Keratinocyte (primary cell): ENCODE measurements around the gene ROR2. TPM values are rescaled to one million over a fixed set of nuclear protein-coding genes. Genes with fewer than 3 reads are reported as not detected.

Experiments used
- DNase-seq: peaks from one replicate; pipeline ENCODE4 v3.0.0-alpha.2; 2011; ENCODE audit warnings: low read depth, missing footprints, low spot score
- FAIRE-seq: peaks from 2 replicates; lab custom pipeline; 2011; peaks lifted over from hg19 to GRCh38; lab: Jason Lieb, UNC
- H2AFZ ChIP-seq: 2 replicates; pipeline ENCODE4 v1.6.0; 2012; ENCODE audit warnings: low read length, control low read depth, inconsistent platforms; ENCODE audit not compliant: control insufficient read depth
- H3K27ac ChIP-seq: 2 replicates; pipeline ENCODE4 v1.5.1; 2011; ENCODE audit warnings: low read length; ENCODE audit not compliant: control insufficient read depth, insufficient read depth
- H3K27me3 ChIP-seq: 3 replicates; pipeline ENCODE4 v1.6.0; 2011; ENCODE audit warnings: low read length; ENCODE audit not compliant: control insufficient read depth, insufficient read depth; ENCODE audit errors: extremely low read depth
- H3K36me3 ChIP-seq, 2 experiments: 2 replicates in 1 of 2; 3 replicates in 1 of 2; pipeline ENCODE4 v1.5.1; 2011; ENCODE audit warnings: low read length in 2 of 2, mild to moderate bottlenecking in 1 of 2; ENCODE audit not compliant: control insufficient read depth in 2 of 2, insufficient read depth in 2 of 2; ENCODE audit errors: extremely low read depth in 1 of 2
- H3K4me1 ChIP-seq: 3 replicates; pipeline ENCODE4 v1.5.1; 2011; ENCODE audit warnings: low read length; ENCODE audit not compliant: control insufficient read depth, insufficient read depth; ENCODE audit errors: extremely low read depth
- H3K4me2 ChIP-seq: 3 replicates; pipeline ENCODE4 v1.6.0; 2011; ENCODE audit warnings: low read depth, low read length; ENCODE audit not compliant: control insufficient read depth, insufficient read depth; ENCODE audit errors: extremely low read depth
- H3K4me3 ChIP-seq, 3 experiments: fragments of 200-600 bp in 1 of 3; sonication (generic) in 1 of 3; 2 replicates in 2 of 3; 3 replicates in 1 of 3; pipeline ENCODE4 v1.5.1; 2011 to 2016; ENCODE audit warnings: low read length in 3 of 3, mild to moderate bottlenecking in 3 of 3, control low read depth in 2 of 3, inconsistent platforms in 1 of 3, low read depth in 1 of 3, mixed read lengths in 1 of 3, mixed run types in 1 of 3, moderate library complexity in 1 of 3; ENCODE audit not compliant: control insufficient read depth in 2 of 3, insufficient read depth in 2 of 3; ENCODE audit errors: extremely low read depth in 1 of 3
- H3K79me2 ChIP-seq: 2 replicates; pipeline ENCODE4 v1.6.0; 2012; ENCODE audit warnings: low read length; ENCODE audit not compliant: control insufficient read depth, insufficient read depth
- H3K9ac ChIP-seq: 3 replicates; pipeline ENCODE4 v1.6.0; 2011; ENCODE audit warnings: low read length; ENCODE audit not compliant: control insufficient read depth, insufficient read depth; ENCODE audit errors: extremely low read depth
- H3K9me1 ChIP-seq: 3 replicates; pipeline ENCODE4 v1.6.0; 2011; ENCODE audit warnings: low read length; ENCODE audit not compliant: control insufficient read depth, insufficient read depth; ENCODE audit errors: extremely low read depth
- H3K9me3 ChIP-seq: 2 replicates; pipeline ENCODE4 v1.5.1; 2012; ENCODE audit warnings: low read depth, low read length; ENCODE audit not compliant: control insufficient read depth
- H4K20me1 ChIP-seq: 3 replicates; pipeline ENCODE4 v1.6.0; 2011; ENCODE audit warnings: low read length; ENCODE audit not compliant: control insufficient read depth, insufficient read depth; ENCODE audit errors: extremely low read depth
- CTCF ChIP-seq, 3 experiments: IDR thresholded peaks in 1 of 3; conservative IDR thresholded peaks in 1 of 3; optimal IDR thresholded peaks in 1 of 3; 2 replicates in 2 of 3; 3 replicates in 1 of 3; pipeline versions ENCODE3 to v1.5.1; 2011; ENCODE audit warnings: low read length in 3 of 3, mild to moderate bottlenecking in 3 of 3, moderate library complexity in 2 of 3, control low read depth in 1 of 3, inconsistent platforms in 1 of 3; ENCODE audit not compliant: insufficient read depth in 2 of 3; ENCODE audit errors: extremely low read depth in 1 of 3
- EZH2 ChIP-seq: IDR thresholded peaks from one replicate; pipeline ENCODE4 v1.6.1; 2012; ENCODE audit warnings: inconsistent platforms, mild to moderate bottlenecking, low read length, moderate library complexity
- dilution Hi-C: fragments of 300-500 bp; cut with MboI; formaldehyde crosslinking; loops from one replicate; pipeline ENCODE4 v1.7.0; 2020; ENCODE audit warnings: low sequenced_read_pairs; ENCODE audit not compliant: extremely low pct_ligation_motif_present
- polyA plus RNA-seq, 5 experiments: library from polyadenylated mRNA; depleted of rRNA in 3 of 5; stranded (reverse) in 3 of 5; stranded (forward) in 1 of 5; unstranded in 1 of 5; fragments of >200 nt; gene quantifications; 1 replicate in 1 of 5; 2 replicates in 3 of 5; 3 replicates in 1 of 5; pipeline versions ENCODE4 v1.2.1 to v1.2.3, GENCODE V29; 2011 to 2012; ENCODE audit warnings: missing spikeins in 2 of 5, low read depth in 1 of 5, low replicate concordance in 1 of 5

Gene ROR2
- polyA plus RNA-seq, 1 donor (not counting 4 experiments of a cell fraction or from before 2014, with no cell fraction given), result 0.22 TPM

- dilution Hi-C loops, result no loop called here
- no peak for TF ChIP-seq CTCF (optimal IDR thresholded peaks at IDR 0.05 in 1 of 3, IDR thresholded peaks at IDR 0.05 in 1 of 3, conservative IDR thresholded peaks at IDR 0.05 in 1 of 3; ENCODE audit: extremely low read depth in 1 of 3, insufficient read depth in 2 of 3, low read length in 3 of 3)
- TF ChIP-seq EZH2, result no peak
- Histone ChIP-seq H3K9me3 (no peaks in the 10 kb centered on the region), H3K36me3 (no peaks in the 10 kb centered on the region), H3K27me3 (no peaks in the 10 kb centered on the region), H3K9me1 (no peaks in the 10 kb centered on the region), H4K20me1 (no peaks in the 10 kb centered on the region), H3K9ac (no peak overlapping the region), H3K4me2 (no peak overlapping the region), H2AFZ (no peak overlapping the region), H3K27ac (no peak overlapping the region), H3K4me1 (peaks cover 5% of the 10 kb centered on the region), H3K4me3 (no peak overlapping the region), H3K79me2 (no peaks in the 10 kb centered on the region)
- DNase-seq, result no peak
- no peak for FAIRE-seq
These were observed 225.2 kb downstream of the ROR2 start for GRCh38 chr9:91724609-91725505.

GRCh38 chr9:91724068-91724440 is 226.0 kb downstream of the ROR2 start:
- TF ChIP-seq CTCF (optimal IDR thresholded peaks at IDR 0.05 in 1 of 3, IDR thresholded peaks at IDR 0.05 in 1 of 3, conservative IDR thresholded peaks at IDR 0.05 in 1 of 3; ENCODE audit: extremely low read depth in 1 of 3, insufficient read depth in 2 of 3, low read length in 3 of 3), result no peak
- TF ChIP-seq EZH2, result no peak
- no peaks in the 10 kb centered on the region for H3K36me3 ChIP-seq
- no peak overlapping the region for H3K4me3 ChIP-seq
- no peaks in the 10 kb centered on the region for H3K9me1 ChIP-seq
- no peak overlapping the region for H2AFZ ChIP-seq
- no peak overlapping the region for H3K4me2 ChIP-seq
- H3K27ac ChIP-seq, result no peak overlapping the region
- no peak for FAIRE-seq
- H3K27me3 ChIP-seq, result no peaks in the 10 kb centered on the region
- no peak for DNase-seq
- no peaks in the 10 kb centered on the region for H3K79me2 ChIP-seq
- no peaks in the 10 kb centered on the region for H4K20me1 ChIP-seq
- H3K9me3 ChIP-seq, result no peaks in the 10 kb centered on the region
- H3K4me1 ChIP-seq, result peaks cover 5% of the 10 kb centered on the region
- H3K9ac ChIP-seq, result no peak overlapping the region
- dilution Hi-C loops, result no loop called here
